ENCODE measurements around the gene RALY.

DNA sequence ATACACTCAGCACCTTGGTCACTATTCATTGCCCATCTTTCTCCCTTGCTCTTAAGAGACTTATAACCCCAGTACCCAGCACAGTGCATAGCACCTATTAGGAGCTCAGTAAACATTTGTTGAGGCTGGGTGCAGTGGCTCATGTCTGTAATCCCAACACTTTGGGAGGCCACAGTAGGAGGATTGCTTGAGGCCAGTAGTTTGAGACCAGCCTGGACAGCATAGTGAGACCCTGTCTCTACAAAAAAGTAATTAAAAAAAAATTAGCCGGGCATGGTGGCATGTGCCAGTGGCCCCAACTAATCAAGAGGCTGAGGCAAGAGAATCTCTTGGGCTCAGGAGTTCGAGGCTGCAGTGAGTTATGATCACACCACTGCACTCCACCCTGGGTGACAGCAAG lies 126.5 kb downstream of the RALY start:
- TF ChIP-seq, protein P1, sequence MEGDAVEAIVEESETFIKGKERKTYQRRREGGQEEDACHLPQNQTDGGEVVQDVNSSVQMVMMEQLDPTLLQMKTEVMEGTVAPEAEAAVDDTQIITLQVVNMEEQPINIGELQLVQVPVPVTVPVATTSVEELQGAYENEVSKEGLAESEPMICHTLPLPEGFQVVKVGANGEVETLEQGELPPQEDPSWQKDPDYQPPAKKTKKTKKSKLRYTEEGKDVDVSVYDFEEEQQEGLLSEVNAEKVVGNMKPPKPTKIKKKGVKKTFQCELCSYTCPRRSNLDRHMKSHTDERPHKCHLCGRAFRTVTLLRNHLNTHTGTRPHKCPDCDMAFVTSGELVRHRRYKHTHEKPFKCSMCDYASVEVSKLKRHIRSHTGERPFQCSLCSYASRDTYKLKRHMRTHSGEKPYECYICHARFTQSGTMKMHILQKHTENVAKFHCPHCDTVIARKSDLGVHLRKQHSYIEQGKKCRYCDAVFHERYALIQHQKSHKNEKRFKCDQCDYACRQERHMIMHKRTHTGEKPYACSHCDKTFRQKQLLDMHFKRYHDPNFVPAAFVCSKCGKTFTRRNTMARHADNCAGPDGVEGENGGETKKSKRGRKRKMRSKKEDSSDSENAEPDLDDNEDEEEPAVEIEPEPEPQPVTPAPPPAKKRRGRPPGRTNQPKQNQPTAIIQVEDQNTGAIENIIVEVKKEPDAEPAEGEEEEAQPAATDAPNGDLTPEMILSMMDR (IDR thresholded peaks at IDR 0.05), result no peak
- TF ChIP-seq, protein P2, sequence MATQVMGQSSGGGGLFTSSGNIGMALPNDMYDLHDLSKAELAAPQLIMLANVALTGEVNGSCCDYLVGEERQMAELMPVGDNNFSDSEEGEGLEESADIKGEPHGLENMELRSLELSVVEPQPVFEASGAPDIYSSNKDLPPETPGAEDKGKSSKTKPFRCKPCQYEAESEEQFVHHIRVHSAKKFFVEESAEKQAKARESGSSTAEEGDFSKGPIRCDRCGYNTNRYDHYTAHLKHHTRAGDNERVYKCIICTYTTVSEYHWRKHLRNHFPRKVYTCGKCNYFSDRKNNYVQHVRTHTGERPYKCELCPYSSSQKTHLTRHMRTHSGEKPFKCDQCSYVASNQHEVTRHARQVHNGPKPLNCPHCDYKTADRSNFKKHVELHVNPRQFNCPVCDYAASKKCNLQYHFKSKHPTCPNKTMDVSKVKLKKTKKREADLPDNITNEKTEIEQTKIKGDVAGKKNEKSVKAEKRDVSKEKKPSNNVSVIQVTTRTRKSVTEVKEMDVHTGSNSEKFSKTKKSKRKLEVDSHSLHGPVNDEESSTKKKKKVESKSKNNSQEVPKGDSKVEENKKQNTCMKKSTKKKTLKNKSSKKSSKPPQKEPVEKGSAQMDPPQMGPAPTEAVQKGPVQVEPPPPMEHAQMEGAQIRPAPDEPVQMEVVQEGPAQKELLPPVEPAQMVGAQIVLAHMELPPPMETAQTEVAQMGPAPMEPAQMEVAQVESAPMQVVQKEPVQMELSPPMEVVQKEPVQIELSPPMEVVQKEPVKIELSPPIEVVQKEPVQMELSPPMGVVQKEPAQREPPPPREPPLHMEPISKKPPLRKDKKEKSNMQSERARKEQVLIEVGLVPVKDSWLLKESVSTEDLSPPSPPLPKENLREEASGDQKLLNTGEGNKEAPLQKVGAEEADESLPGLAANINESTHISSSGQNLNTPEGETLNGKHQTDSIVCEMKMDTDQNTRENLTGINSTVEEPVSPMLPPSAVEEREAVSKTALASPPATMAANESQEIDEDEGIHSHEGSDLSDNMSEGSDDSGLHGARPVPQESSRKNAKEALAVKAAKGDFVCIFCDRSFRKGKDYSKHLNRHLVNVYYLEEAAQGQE (IDR thresholded peaks at IDR 0.05; ENCODE audit: insufficient read depth in 1 of 2, low read depth in 2 of 2, low read length in 1 of 2), result no peak
- TF ChIP-seq TCF7L2 (IDR thresholded peaks at IDR 0.05; ENCODE audit: low read depth, low read length) (no peak), SIN3A (IDR thresholded peaks at IDR 0.05; ENCODE audit: borderline replicate concordance, insufficient read depth, low read depth, low read length) (no peak)
